Transverse colon (tissue), 4 donors: ENCODE data around the gene HID1. TPM values are rescaled to one million over a fixed set of nuclear protein-coding genes. Genes with fewer than 3 reads are reported as not detected.
A peak's percentile ranks its signal among the peaks of the same experiment; 100 is the strongest.
"Not testable (repeated sequence)": the region's sequence is repeated elsewhere in the genome, so short reads cannot be mapped to it uniquely, and the experiment has no call there.

Source experiments
- DNase-seq: peaks from one replicate; pipeline ENCODE4 v3.0.0-alpha.2; 2019
- H3K27ac ChIP-seq, 4 donors: fragments of 200-600 bp; sonication (generic); 2 replicates each; pipeline ENCODE4 v1.5.1; 2016 to 2018; ENCODE audit warnings: inconsistent platforms in 4 of 4
- H3K27me3 ChIP-seq: fragments of 200-600 bp; sonication (generic); 2 replicates; pipeline ENCODE4 v1.5.1; 2017; ENCODE audit warnings: inconsistent platforms
- H3K36me3 ChIP-seq, 4 donors: fragments of 200-600 bp; sonication (generic); 2 replicates each; pipeline ENCODE4 v1.5.1; 2017 to 2019; ENCODE audit warnings: inconsistent platforms in 4 of 4
- H3K4me1 ChIP-seq, 4 donors: fragments of 200-600 bp; sonication (generic); 2 replicates each; pipeline ENCODE4 v1.5.1; 2017 to 2020; ENCODE audit warnings: inconsistent platforms in 4 of 4
- H3K4me3 ChIP-seq, 4 donors: fragments of 200-600 bp; sonication (generic); 1 replicate in 1 of 4; 2 replicates in 3 of 4; pipeline versions ENCODE4 v1.5.1 to v1.6.1; 2017 to 2019; ENCODE audit warnings: inconsistent platforms in 4 of 4
- H3K9me3 ChIP-seq, 2 donors: fragments of 200-600 bp; sonication (generic); 2 replicates each; pipeline ENCODE4 v1.5.1; 2017 to 2019; ENCODE audit warnings: inconsistent platforms in 2 of 2
- EP300 ChIP-seq: sonication (generic); formaldehyde crosslinking; IDR thresholded peaks from one replicate; pipeline ENCODE4 v1.6.1; 2017; ENCODE audit warnings: antibody characterized with exemption, low read depth
- POLR2A ChIP-seq: fragments of 450-650 bp; IDR thresholded peaks from one replicate; pipeline ENCODE4 v1.6.1; 2016; ENCODE audit warnings: antibody characterized with exemption, mild to moderate bottlenecking, moderate library complexity
- POLR2AphosphoS5 ChIP-seq, 3 donors: sonication (generic); formaldehyde crosslinking; IDR thresholded peaks; one replicate each; pipeline ENCODE4 v1.6.1; 2016; ENCODE audit warnings: antibody characterized with exemption in 3 of 3
- WGBS, 2 donors: methylation state at CpG; one replicate each; pipeline ENCODE4 v1.1.5; 2018; ENCODE audit warnings: low coverage in 1 of 2; 5-methylcytosine and 5-hydroxymethylcytosine counted together
- in situ Hi-C, 4 donors: fragments of 200-750 bp; cut with MboI; loops; one replicate each; pipeline versions ENCODE4 v1.15.0 to v1.15.1; 2017; ENCODE audit warnings: low sequenced_read_pairs in 3 of 4, low pct_ligation_motif_present in 1 of 4, low pct_unique_long_range_greater_than_20kb in 1 of 4
- intact Hi-C: fragments of 100-400 bp; cut with DNase I; formaldehyde crosslinking; loops from one replicate; pipeline ENCODE4 v1.15.1; 2023; ENCODE audit warnings: low total_unique reads
- total RNA-seq, 4 donors: library from RNA; depleted of rRNA; stranded (reverse); fragments of >200 nt; gene quantifications; one replicate each; pipeline ENCODE4 v1.1.0, GENCODE V29; 2016
- TF ChIP-seq, protein P1 (sequence below), 5 experiments: fragments of 200-600 bp in 3 of 5; fragments of 450-650 bp in 2 of 5; sonication (generic) in 3 of 5; IDR thresholded peaks; 1 replicate in 2 of 5; 2 replicates in 3 of 5; pipeline ENCODE4 v1.5.1; 2016 to 2017; ENCODE audit warnings: antibody characterized with exemption in 5 of 5, inconsistent platforms in 3 of 5, mild to moderate bottlenecking in 2 of 5, moderate library complexity in 1 of 5

The HID1 gene
- total RNA-seq, 4 donors from 2014 or later = 30.2 to 221 (median 50.7) TPM

DNA sequence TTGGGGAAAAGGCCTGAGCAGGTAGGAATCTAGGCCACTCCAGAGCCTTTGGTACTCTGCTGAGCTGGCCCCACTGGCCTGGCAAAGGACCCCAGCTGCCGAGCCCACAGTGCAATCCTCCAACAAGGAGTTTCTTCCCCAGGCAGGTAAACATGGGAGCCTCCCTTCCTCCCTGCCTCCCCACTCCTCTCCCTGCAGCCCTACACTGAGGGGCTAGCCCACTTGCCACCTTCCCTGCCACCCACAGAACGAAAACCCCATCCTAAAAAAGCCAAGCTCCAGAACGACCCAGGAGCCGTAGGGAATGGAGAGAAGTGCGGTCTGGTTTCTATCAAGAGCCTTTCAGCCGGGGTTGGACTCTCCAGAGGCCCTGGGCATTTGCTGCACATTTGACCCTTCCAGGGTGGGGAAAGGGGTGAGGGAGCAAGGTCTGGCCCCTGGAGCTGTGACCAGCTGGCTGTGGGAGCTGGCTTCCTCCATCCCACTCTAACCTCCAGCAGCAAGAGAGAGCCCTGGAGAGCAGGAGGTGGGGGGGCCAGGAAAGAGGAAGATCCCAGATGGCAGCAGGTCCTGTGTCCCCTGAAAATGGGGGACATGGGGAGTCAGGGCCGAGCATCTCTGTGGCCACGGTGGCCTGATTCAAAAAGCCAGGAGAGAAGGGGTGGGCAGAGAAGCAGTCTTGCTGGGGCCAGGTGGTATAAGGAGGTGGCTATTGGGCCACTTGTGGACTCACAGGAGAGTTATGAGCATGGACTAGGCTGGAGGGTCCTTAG is 1.3 kb downstream of the HID1 start:
- Histone ChIP-seq H3K4me1 (peaks cover 0 to 26% (median 20%) of the 10 kb centered on the region in 4 donors), H3K27me3 (peaks cover 36% of the 10 kb centered on the region), H3K36me3 (no peaks in the 10 kb centered on the region), H3K4me3 (peak overlapping the region; percentile 37 to 76 (median 60)), H3K9me3 (no peaks in the 10 kb centered on the region), H3K27ac (peak overlapping the region; percentile 60 to 77 (median 74))
- TF ChIP-seq POLR2A (no peak), EP300 (no peak), POLR2AphosphoS5 (IDR thresholded peaks at IDR 0.05) (no peak)
- TF ChIP-seq, protein P1, sequence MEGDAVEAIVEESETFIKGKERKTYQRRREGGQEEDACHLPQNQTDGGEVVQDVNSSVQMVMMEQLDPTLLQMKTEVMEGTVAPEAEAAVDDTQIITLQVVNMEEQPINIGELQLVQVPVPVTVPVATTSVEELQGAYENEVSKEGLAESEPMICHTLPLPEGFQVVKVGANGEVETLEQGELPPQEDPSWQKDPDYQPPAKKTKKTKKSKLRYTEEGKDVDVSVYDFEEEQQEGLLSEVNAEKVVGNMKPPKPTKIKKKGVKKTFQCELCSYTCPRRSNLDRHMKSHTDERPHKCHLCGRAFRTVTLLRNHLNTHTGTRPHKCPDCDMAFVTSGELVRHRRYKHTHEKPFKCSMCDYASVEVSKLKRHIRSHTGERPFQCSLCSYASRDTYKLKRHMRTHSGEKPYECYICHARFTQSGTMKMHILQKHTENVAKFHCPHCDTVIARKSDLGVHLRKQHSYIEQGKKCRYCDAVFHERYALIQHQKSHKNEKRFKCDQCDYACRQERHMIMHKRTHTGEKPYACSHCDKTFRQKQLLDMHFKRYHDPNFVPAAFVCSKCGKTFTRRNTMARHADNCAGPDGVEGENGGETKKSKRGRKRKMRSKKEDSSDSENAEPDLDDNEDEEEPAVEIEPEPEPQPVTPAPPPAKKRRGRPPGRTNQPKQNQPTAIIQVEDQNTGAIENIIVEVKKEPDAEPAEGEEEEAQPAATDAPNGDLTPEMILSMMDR (IDR thresholded peaks at IDR 0.05) = no peak
- DNase-seq = no peak
- intact Hi-C loops (no loop called here), in situ Hi-C loops (loop anchor here in 1 of 4 donors (25.0 kb wide), 1 partner anchor 216 kb away; the partner anchor contains the start of gene SUMO2)
- WGBS, 2 donors = 81 to 100% methylated on average over 1 to 8 of the region's 8 CpGs

DNA sequence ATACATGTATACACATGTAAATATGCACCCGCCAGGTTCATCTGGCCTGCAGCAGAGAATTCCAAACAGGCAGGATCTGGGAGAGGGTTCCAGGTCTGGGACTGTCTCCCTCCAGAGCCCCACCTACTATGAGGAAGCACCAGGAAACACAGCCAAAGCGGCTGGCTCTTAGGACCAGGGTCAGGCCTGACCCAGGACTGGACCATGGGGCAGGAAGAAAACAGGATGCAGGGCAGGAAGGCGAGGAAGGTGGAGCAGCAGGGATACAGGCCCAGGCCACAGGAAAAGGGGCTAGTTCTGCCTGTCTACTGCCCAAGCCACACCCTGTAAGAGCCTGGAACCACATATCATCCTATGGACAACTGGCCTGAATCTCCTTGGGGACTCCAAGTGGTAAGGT is 2.2 kb downstream of the HID1 start:
- H3K27me3 ChIP-seq = peaks cover 36% of the 10 kb centered on the region
- intact Hi-C loops = no loop called here

DNA sequence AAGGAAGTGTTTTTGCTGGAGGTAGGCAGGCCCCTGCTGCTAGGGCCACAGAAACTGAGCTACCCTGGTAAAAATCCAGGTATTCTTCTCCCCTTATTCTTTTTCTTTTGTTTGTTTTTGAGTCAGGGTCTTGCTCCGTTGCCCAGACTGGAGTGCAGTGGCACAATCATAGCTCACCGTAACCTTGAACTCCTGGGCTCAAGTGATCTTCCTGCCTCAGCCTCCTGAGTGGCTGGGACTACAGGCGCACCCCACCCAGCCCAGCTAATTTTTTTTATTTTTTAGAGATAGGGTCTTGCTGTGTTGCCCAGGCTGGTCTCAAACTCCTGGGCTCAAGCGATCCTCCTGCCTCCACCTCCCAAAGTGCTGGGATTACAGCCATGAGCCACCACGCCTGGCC is 3.1 kb downstream of the HID1 start:
- not testable (repeated sequence) for H3K36me3 ChIP-seq, H3K27ac ChIP-seq, H3K9me3 ChIP-seq, H3K4me3 ChIP-seq, DNase-seq
- in situ Hi-C loops = loop anchor here in 1 of 4 donors (25.0 kb wide), 1 partner anchor 218 kb away; the partner anchor contains the start of gene SUMO2
- intact Hi-C loops = loop anchor here (10.0 kb wide), 1 partner anchor 45 kb away; the partner anchor contains the start of gene MRPL58
- 88 to 96% methylated on average over 4 to 5 of the region's 5 CpGs for WGBS, 2 donors
- H3K4me1 ChIP-seq = peaks cover 0 to 26% (median 20%) of the 10 kb centered on the region in 4 donors
- peaks cover 32% of the 10 kb centered on the region for H3K27me3 ChIP-seq

More for the DNA sequence above, 2.2 kb downstream of the HID1 start:
- no peaks in the 10 kb centered on the region for H3K9me3 ChIP-seq
- H3K27ac ChIP-seq = peak overlapping the region in 3 of 4 donors; percentile 60 to 77 (median 74)
- no peak for DNase-seq
- H3K4me1 ChIP-seq = peaks cover 0 to 26% (median 20%) of the 10 kb centered on the region in 4 donors
- in situ Hi-C loops = loop anchor here in 1 of 4 donors (25.0 kb wide), 1 partner anchor 217 kb away; the partner anchor contains the start of gene SUMO2
- TF ChIP-seq EP300 (no peak), POLR2A (no peak), POLR2AphosphoS5 (IDR thresholded peaks at IDR 0.05) (no peak)
- TF ChIP-seq, protein P1 (IDR thresholded peaks at IDR 0.05) = no peak
- H3K4me3 ChIP-seq = peak overlapping the region in 1 of 4 donors; percentile 76
- H3K36me3 ChIP-seq = no peaks in the 10 kb centered on the region
- WGBS, 2 donors = 88% methylated on average over 3 of the region's 3 CpGs; no CpG with 5 or more reads in 1 of the 2 donors

DNA sequence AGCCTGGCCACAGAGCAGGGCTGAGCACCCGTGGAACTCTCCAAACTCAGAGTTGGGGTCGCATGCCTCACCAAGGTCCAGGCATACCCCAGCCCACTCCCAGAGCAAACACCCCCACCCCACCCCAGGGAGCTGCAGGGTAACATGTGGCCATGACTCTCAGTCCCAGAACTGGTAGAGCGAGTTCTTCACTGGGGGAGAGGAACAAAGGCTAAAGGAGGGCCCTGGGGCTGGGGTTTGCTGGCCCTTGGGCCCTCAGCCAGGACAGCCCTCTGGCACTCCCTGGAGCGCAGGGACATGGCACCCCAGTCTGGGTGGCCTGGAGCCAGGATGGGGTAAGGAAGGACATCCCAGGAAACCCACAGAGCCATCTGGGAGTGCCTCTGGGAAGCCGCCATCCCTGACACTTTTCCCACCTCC is 4.2 kb downstream of the HID1 start:
- in situ Hi-C loops (loop anchor here in 1 of 4 donors (25.0 kb wide), 1 partner anchor 219 kb away; the partner anchor contains the start of gene SUMO2), intact Hi-C loops (loop anchor here (10.0 kb wide), 1 partner anchor 46 kb away; the partner anchor contains the start of gene MRPL58)
- H3K27ac ChIP-seq = no peak overlapping the region
- TF ChIP-seq POLR2AphosphoS5 (IDR thresholded peaks at IDR 0.05) (peak in 1 of 3 donors; percentile 6), POLR2A (no peak), EP300 (no peak)
- TF ChIP-seq, protein P1 (IDR thresholded peaks at IDR 0.05) = no peak
- no peak overlapping the region for H3K4me3 ChIP-seq
- peaks cover 0 to 26% (median 20%) of the 10 kb centered on the region in 4 donors for H3K4me1 ChIP-seq
- WGBS, 2 donors = 47% methylated on average over 5 of the region's 5 CpGs; no CpG with 5 or more reads in 1 of the 2 donors
- H3K27me3 ChIP-seq = peaks cover 27% of the 10 kb centered on the region
- H3K9me3 ChIP-seq = no peaks in the 10 kb centered on the region
- DNase-seq = peak; percentile 66
- H3K36me3 ChIP-seq = no peaks in the 10 kb centered on the region
